NCI-H2227 (cell line): ENCODE data around the gene SYNCRIP.
"Not testable (repeated sequence)": the region's sequence is repeated elsewhere in the genome, so short reads cannot be mapped to it uniquely, and the experiment has no call there.

ENCODE experiments used
- DNase-seq: peaks from one replicate; lab custom pipeline; 2025; ENCODE audit not compliant: unreplicated experiment; lab: John Stamatoyannopoulos, UW

The SYNCRIP gene

GRCh38 chr6:85642774-85643536, at the start of gene SYNCRIP:
TSS of gene SYNCRIP (minus strand) at chr6:85642886. CDS start at chr6:85641439, 1,447 bp downstream.
- peak; percentile 97 for DNase-seq

- no peak for DNase-seq
Observed at GRCh38 chr6:85691478-85691877, 48.8 kb upstream of the SYNCRIP start.

GRCh38 chr6:85690071-85690470, 47.4 kb upstream of the SYNCRIP start:
- no peak for DNase-seq

GRCh38 chr6:85685713-85686112, 43.0 kb upstream of the SYNCRIP start:
- DNase-seq = no peak

GRCh38 chr6:85684809-85685171, 42.1 kb upstream of the SYNCRIP start:
- DNase-seq = no peak

- DNase-seq = no peak
Observed at GRCh38 chr6:85684133-85684808, 41.6 kb upstream of the SYNCRIP start.

- DNase-seq = not testable (repeated sequence)
Observed at GRCh38 chr6:85681899-85682298, 39.2 kb upstream of the SYNCRIP start.

- DNase-seq = no peak
Observed at GRCh38 chr6:85680388-85680787, 37.7 kb upstream of the SYNCRIP start.

- DNase-seq = no peak
Observed at GRCh38 chr6:85679445-85680123, 36.9 kb upstream of the SYNCRIP start.

GRCh38 chr6:85678602-85679444, 36.1 kb upstream of the SYNCRIP start:
- DNase-seq = peak; percentile 96

- DNase-seq = no peak
Observed at GRCh38 chr6:85678026-85678601, 35.4 kb upstream of the SYNCRIP start.

- no peak for DNase-seq
Observed at GRCh38 chr6:85677234-85677956, 34.7 kb upstream of the SYNCRIP start.

GRCh38 chr6:85676086-85676729, 33.5 kb upstream of the SYNCRIP start:
- DNase-seq = no peak

- DNase-seq = no peak
Observed at GRCh38 chr6:85675030-85675819, 32.5 kb upstream of the SYNCRIP start.

- DNase-seq = no peak
Observed at GRCh38 chr6:85674604-85675003, 31.9 kb upstream of the SYNCRIP start.

- DNase-seq = no peak
Observed at GRCh38 chr6:85673198-85674139, 30.8 kb upstream of the SYNCRIP start.

GRCh38 chr6:85672623-85673022, 29.9 kb upstream of the SYNCRIP start:
- DNase-seq = no peak

- DNase-seq = no peak
Observed at GRCh38 chr6:85672050-85672449, 29.4 kb upstream of the SYNCRIP start.
